Stimulated activated naive CD8-positive, alpha-beta T cell treated with anti-CD3 and anti-CD28 coated beads, Interleukin-15, Interleukin-2, amounts not matched to agents 100 U/mL and 50 U/mL, for 24 hours (primary cell): ENCODE measurements around the gene EIF3C.
"Not testable (repeated sequence)": the region's sequence is repeated elsewhere in the genome, so short reads cannot be mapped to it uniquely, and the experiment has no call there.

ENCODE experiments used
- ATAC-seq: fragments of 150-1000 bp; cut with Tn5 transposase; one replicate; pipeline ENCODE4 v1.10.0; 2021
- DNase-seq: peaks from one replicate; pipeline ENCODE4 v3.0.0; 2021

Gene EIF3C

GRCh38 chr16:28750469-28751067 is 39.3 kb downstream of the EIF3C start:
- DNase-seq = not testable (repeated sequence)
- peak; percentile 43 for ATAC-seq

- DNase-seq, ATAC-seq: not testable (repeated sequence)
Measured at GRCh38 chr16:28751487-28751886, 40.2 kb downstream of the EIF3C start, which contains the start of gene NPIPB9. Gene NPIPB9, plus strand, starts transcription at chr16:28751787.

DNA sequence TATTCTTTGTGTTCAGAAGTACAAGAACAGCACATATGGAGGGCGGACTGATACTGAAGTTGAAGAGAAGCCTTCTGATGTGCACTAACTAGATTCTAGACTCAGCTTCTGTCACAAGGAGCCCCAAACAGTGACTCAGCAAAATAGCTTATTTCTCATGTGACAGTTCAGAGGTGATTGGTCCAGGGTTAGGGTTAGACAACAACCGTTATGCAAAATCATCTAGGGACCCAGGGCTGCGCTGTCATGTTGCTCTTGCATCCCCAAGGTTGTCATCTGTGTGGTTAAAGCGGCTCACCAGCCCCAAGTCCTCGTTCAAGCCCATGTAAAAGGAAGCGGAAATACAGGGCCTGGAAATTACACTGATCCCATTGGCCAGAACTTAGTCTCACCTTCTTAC is 70.4 kb downstream of the EIF3C start:
- not testable (repeated sequence) for DNase-seq, ATAC-seq

DNA sequence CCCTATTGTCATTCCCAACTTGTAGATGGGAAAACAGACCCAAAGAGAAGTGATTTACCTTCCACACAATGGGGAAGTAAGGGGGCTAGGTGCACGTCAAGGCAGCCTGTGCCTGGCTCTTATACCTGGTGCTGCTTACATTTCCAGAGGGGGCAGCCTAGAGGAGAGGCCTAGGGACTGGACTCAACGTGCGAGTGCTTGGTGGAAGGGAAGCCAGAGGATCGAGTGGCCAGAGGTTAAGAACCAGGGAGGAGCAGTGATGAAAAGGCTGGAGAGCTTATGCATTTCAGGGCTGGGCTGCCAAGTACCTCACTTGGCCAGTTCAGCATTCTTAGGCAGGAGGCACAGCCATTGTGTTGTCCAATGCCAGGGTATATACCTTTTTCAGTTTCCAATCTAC is 71.1 kb downstream of the EIF3C start:
- not testable (repeated sequence) for ATAC-seq, DNase-seq
